SK-N-SH treated with all-trans-retinoic acid at 6 μM for 48 hours (cell line): Measurements from ENCODE around the gene CDC14A.

Source experiments
- ATAC-seq: fragments of 200-7000 bp; cut with Tn5 transposase; 3 replicates; pipeline ENCODE4 v1.9.1; 2020; ENCODE audit warnings: mild to moderate bottlenecking, moderate library complexity
- ARNTL ChIP-seq: fragments of 450-650 bp; formaldehyde crosslinking; IDR thresholded peaks from 2 replicates; pipeline ENCODE4 v1.5.0; 2020; ENCODE audit warnings: low read depth, mild to moderate bottlenecking, moderate library complexity, borderline replicate concordance
- BACH2 ChIP-seq: fragments of 250-450 bp; sonication (Bioruptor Pico); IDR thresholded peaks from 2 replicates; pipeline ENCODE4 v1.9.0; 2021; ENCODE audit warnings: mild to moderate bottlenecking, borderline replicate concordance
- CREB5 ChIP-seq: fragments of 250-450 bp; sonication (Bioruptor Pico); IDR thresholded peaks from 2 replicates; pipeline ENCODE4 v1.5.1; 2020; ENCODE audit warnings: low read depth, mild to moderate bottlenecking, moderate library complexity
- CSDC2 ChIP-seq: fragments of 250-450 bp; sonication (Bioruptor Pico); IDR thresholded peaks from 2 replicates; pipeline ENCODE4 v1.5.0; 2020; ENCODE audit warnings: mild to moderate bottlenecking, moderate library complexity
- CSRNP3 ChIP-seq: fragments of 250-450 bp; sonication (Bioruptor Pico); IDR thresholded peaks from 2 replicates; pipeline ENCODE4 v1.5.1; 2021; ENCODE audit warnings: mild to moderate bottlenecking, moderate library complexity
- ESRRG ChIP-seq: fragments of 250-450 bp; sonication (Bioruptor Pico); IDR thresholded peaks from 2 replicates; pipeline ENCODE4 v1.6.1; 2021; ENCODE audit warnings: mild to moderate bottlenecking
- GLIS3 ChIP-seq: fragments of 250-450 bp; sonication (Bioruptor Pico); IDR thresholded peaks from 2 replicates; pipeline ENCODE4 v1.5.0; 2020; ENCODE audit warnings: mild to moderate bottlenecking, moderate library complexity
- ISL1 ChIP-seq: fragments of 250-450 bp; sonication (Bioruptor Pico); IDR thresholded peaks from 2 replicates; pipeline ENCODE4 v2.1.2; 2022; ENCODE audit warnings: mild to moderate bottlenecking, moderate library complexity
- OSR1 ChIP-seq: fragments of 250-450 bp; sonication (Bioruptor Pico); IDR thresholded peaks from 2 replicates; pipeline ENCODE4 v1.8.0; 2022; ENCODE audit warnings: moderate library complexity, mild to moderate bottlenecking, inconsistent platforms
- PATZ1 ChIP-seq: fragments of 250-450 bp; sonication (Bioruptor Pico); IDR thresholded peaks from 2 replicates; pipeline ENCODE4 v1.8.0; 2020; ENCODE audit warnings: mild to moderate bottlenecking, moderate library complexity, borderline replicate concordance
- POU6F1 ChIP-seq: fragments of 250-450 bp; sonication (Bioruptor Pico); IDR thresholded peaks from 2 replicates; pipeline ENCODE4 v1.8.0; 2021; ENCODE audit warnings: low read depth, mild to moderate bottlenecking, moderate library complexity, borderline replicate concordance
- RARB ChIP-seq: fragments of 250-450 bp; sonication (Bioruptor Pico); IDR thresholded peaks from 2 replicates; pipeline ENCODE4 v1.8.0; 2021; ENCODE audit warnings: mild to moderate bottlenecking, moderate library complexity
- TOX ChIP-seq: fragments of 250-450 bp; sonication (Bioruptor Pico); IDR thresholded peaks from 2 replicates; pipeline ENCODE4 v1.8.0; 2021; ENCODE audit warnings: mild to moderate bottlenecking, moderate library complexity, borderline replicate concordance
- TSHZ2 ChIP-seq: fragments of 250-450 bp; sonication (Bioruptor Pico); IDR thresholded peaks from 2 replicates; pipeline ENCODE4 v1.5.0; 2020; ENCODE audit warnings: mild to moderate bottlenecking, moderate library complexity
- ZC3H10 ChIP-seq: fragments of 250-450 bp; sonication (Bioruptor Pico); IDR thresholded peaks from 2 replicates; pipeline ENCODE4 v1.5.1; 2021; ENCODE audit warnings: mild to moderate bottlenecking, moderate library complexity
- ZFP3 ChIP-seq: fragments of 250-450 bp; sonication (Bioruptor Pico); IDR thresholded peaks from 2 replicates; pipeline ENCODE4 v1.5.0; 2020; ENCODE audit warnings: mild to moderate bottlenecking, moderate library complexity
- ZFP30 ChIP-seq: fragments of 450-650 bp; formaldehyde crosslinking; IDR thresholded peaks from 2 replicates; pipeline ENCODE4 v1.5.0; 2022; ENCODE audit warnings: mild to moderate bottlenecking, moderate library complexity
- ZNF565 ChIP-seq: fragments of 450-650 bp; formaldehyde crosslinking; conservative IDR thresholded peaks from 2 replicates; pipeline ENCODE4 v1.5.0; 2020; ENCODE audit warnings: low read depth, mild to moderate bottlenecking, moderate library complexity
- ZNF70 ChIP-seq: fragments of 450-650 bp; formaldehyde crosslinking; IDR thresholded peaks from 2 replicates; pipeline ENCODE4 v1.5.0; 2020; ENCODE audit warnings: mild to moderate bottlenecking, moderate library complexity
- ZNF8 ChIP-seq: fragments of 450-650 bp; formaldehyde crosslinking; IDR thresholded peaks from 2 replicates; pipeline ENCODE4 v1.5.0; 2020; ENCODE audit warnings: mild to moderate bottlenecking, moderate library complexity

Gene CDC14A

GRCh38 chr1:100448366-100448765 is 96.1 kb downstream of the CDC14A start (continued):
- no peak for TF ChIP-seq TSHZ2
- TF ChIP-seq, all 23 proteins: peak for 0

GRCh38 chr1:100449477-100449876 is 97.2 kb downstream of the CDC14A start:
- TF ChIP-seq ARNTL (CRISPR knock-in tag) (no peak), PATZ1 (no peak), POU6F1 (no peak), ZFP3 (CRISPR knock-in tag) (no peak), ZC3H10 (CRISPR knock-in tag) (no peak)
- no peak for ATAC-seq

GRCh38 chr1:100452641-100453040 is 100.3 kb downstream of the CDC14A start:
- no peak for TF ChIP-seq GLIS3 (CRISPR knock-in tag)
- TF ChIP-seq ZC3H10 (CRISPR knock-in tag) = no peak
- TF ChIP-seq ESRRG (CRISPR knock-in tag) = no peak
- TF ChIP-seq POU6F1 = no peak
- no peak for TF ChIP-seq ZNF565 (CRISPR knock-in tag)
- no peak for TF ChIP-seq ISL1 (CRISPR knock-in tag)
- TF ChIP-seq TOX (CRISPR knock-in tag) = no peak
- TF ChIP-seq BACH2 (CRISPR knock-in tag) = no peak
- TF ChIP-seq RARB (CRISPR knock-in tag) = no peak
- no peak for TF ChIP-seq CSRNP3 (CRISPR knock-in tag)
- TF ChIP-seq CSDC2 (CRISPR knock-in tag) = no peak
- no peak for TF ChIP-seq ZNF8 (CRISPR knock-in tag)
- TF ChIP-seq ZNF70 (CRISPR knock-in tag) = no peak
- TF ChIP-seq CREB5 (CRISPR knock-in tag) = no peak
- no peak for TF ChIP-seq ZFP3 (CRISPR knock-in tag)
- no peak for TF ChIP-seq ZFP30 (CRISPR knock-in tag)
- TF ChIP-seq ARNTL (CRISPR knock-in tag) = no peak
- TF ChIP-seq TSHZ2 = no peak
- TF ChIP-seq OSR1 (CRISPR knock-in tag) = no peak
- no peak for ATAC-seq
